Muscle of leg (tissue), 11 donors: Measurements from ENCODE around the gene ATAT1. TPM values are rescaled to one million over a fixed set of nuclear protein-coding genes. Genes with fewer than 3 reads are reported as not detected.
"Not testable (repeated sequence)": the region's sequence is repeated elsewhere in the genome, so short reads cannot be mapped to it uniquely, and the experiment has no call there.

Experiments
- DNase-seq: peaks from one replicate; pipeline ENCODE4 v3.0.0; 2013
- H3K27ac ChIP-seq: one replicate; pipeline ENCODE4 v1.5.1; 2013; ENCODE audit warnings: mild to moderate bottlenecking, low read length, control low read depth
- H3K27me3 ChIP-seq: one replicate; pipeline ENCODE4 v1.6.1; 2013; ENCODE audit warnings: low read length; ENCODE audit not compliant: control insufficient read depth, insufficient read depth
- H3K36me3 ChIP-seq: one replicate; pipeline ENCODE4 v1.6.1; 2013; ENCODE audit warnings: low read length; ENCODE audit not compliant: control insufficient read depth, insufficient read depth
- H3K4me1 ChIP-seq: one replicate; pipeline ENCODE4 v1.6.1; 2013; ENCODE audit warnings: low read length; ENCODE audit not compliant: control insufficient read depth, insufficient read depth
- H3K4me3 ChIP-seq: one replicate; pipeline ENCODE4 v1.5.1; 2013; ENCODE audit warnings: low read length, control low read depth
- H3K9me3 ChIP-seq: replicated peaks from 2 replicates; pipeline ENCODE4 v1.6.1; 2013; ENCODE audit warnings: low read depth, low read length; ENCODE audit not compliant: control insufficient read depth
- WGBS: methylation state at CpG from one replicate; pipeline ENCODE4 v1.1.5; 2013; ENCODE audit warnings: missing lambda C conversion rate; ENCODE audit not compliant: insufficient coverage; 5-methylcytosine and 5-hydroxymethylcytosine counted together
- polyA plus RNA-seq, 8 donors: library from polyadenylated mRNA; unstranded; fragments of 120-200 nt; gene quantifications; one replicate each; pipeline versions ENCODE4 v1.2.1 to v1.2.3, GENCODE V29; 2013; ENCODE audit warnings: inconsistent platforms in 1 of 8, low replicate concordance in 1 of 8; ENCODE audit not compliant: insufficient read length in 8 of 8, insufficient read depth in 1 of 8
- total RNA-seq: library from RNA; stranded (reverse); fragments of 120-200 nt; gene quantifications from one replicate; pipeline ENCODE4 v1.2.4, GENCODE V29; 2013

The ATAT1 gene
- total and polyA plus RNA-seq, 9 donors, result 5.6 to 27.4 (median 20.5) TPM

DNA sequence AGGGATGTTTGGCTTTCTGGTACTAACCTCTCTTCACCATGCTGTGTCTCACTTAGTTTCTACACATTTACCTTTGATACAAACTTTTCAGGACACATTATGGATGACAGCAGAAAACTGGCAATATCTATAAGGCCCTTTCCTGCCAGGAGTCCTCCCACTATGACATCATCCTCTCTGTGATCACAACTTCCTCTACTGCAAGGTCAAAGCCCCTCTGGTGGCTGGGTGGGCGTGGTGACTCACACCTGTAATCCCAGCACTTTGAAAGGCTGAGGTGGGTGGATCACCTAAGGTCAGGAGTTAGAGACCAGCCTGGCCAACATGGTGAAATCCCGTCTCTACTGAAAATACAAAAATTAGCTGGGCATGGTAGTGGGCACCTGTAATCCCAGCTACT is 39.6 kb downstream of the ATAT1 start:
- H3K9me3 ChIP-seq, H3K4me3 ChIP-seq, H3K27ac ChIP-seq, DNase-seq, H3K4me1 ChIP-seq, H3K27me3 ChIP-seq: not testable (repeated sequence)
- WGBS, result 88% methylated on average over 1 of the region's 2 CpGs
- H3K36me3 ChIP-seq, result peaks cover 79% of the 10 kb centered on the region

DNA sequence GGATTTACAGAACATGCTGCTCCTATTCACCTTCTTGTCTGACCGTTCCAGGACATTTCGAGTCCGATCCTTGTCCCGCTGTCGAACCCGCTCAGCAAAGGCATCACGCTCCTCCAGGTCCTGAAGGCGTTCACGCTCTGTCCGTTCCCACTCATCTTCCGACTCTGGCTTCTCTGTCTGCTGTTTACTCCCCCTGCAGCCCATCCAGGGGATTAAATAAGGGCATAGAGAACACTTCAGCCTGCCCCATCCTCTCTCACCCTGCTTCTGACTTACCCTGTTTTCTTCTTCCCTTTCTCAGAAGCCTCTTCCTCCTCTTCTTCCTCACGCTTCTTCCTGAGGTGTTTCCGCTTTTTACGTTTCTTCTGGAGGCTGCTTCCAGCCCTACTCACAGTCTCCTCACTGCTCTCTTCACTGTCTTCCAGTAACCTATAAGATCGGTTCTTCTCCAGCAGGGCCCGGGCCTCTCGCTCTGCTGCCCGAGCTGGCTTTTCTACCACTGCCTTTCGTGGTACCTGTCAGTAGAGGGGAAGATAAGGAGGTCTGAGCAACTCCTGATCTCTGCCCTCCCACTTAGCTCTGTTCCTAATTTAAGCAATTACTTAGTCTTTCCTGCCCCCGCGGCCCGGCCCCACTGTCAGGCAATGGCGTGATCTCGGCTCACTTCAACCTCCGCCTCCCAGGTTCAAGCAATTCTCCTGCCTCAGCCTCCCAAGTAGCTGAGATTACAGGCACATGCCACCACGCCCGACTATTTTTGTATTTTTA is 44.3 kb downstream of the ATAT1 start:
- H3K36me3 ChIP-seq, result peaks cover 38% of the 10 kb centered on the region
- peaks cover 10% of the 10 kb centered on the region for H3K4me1 ChIP-seq
- 78% methylated on average over 17 of the region's 27 CpGs for WGBS
- no peaks in the 10 kb centered on the region for H3K27me3 ChIP-seq
- H3K27ac ChIP-seq, result no peak overlapping the region
- DNase-seq, result no peak
- H3K9me3 ChIP-seq, result no peaks in the 10 kb centered on the region
- no peak overlapping the region for H3K4me3 ChIP-seq

DNA sequence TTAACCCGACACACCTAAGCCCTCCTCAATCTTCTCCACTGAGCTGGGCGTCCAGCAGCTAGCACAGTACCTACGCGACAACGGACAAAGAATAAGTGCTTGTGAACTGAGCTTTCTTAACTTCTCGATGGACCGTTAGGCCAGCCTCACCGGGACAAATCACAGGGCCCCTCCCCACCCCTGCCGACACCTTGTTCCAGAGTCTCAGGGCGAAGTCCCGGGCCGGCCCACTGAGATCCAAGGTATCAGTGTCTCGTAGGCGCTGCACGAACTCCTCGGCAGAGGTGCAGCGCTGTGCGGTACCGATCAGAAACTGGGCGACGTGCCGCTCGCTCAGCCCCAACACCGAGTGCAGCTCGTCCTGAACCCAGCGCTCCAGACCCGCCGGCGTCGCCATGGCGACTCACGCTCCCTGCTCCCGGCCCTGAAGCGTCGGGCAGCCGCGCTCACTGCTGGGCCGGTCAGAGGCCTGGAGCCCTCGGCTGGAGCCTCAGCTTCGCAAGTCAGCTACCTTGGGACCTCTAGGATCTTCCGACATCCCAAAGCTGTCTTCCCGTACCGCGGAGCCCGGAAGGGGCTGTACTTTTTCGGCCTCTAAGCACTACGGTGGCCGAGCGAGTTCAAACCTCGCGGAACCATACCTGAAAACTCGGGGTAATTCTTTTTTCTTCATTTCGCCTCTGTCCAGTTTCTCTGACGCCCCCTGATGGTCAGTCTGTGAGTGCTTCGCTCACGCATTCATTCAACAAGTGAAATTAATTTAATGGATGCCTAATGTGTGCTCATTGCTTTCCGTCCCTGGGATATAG is 46.0 kb downstream of the ATAT1 start, which contains the start of gene DHX16:
DHX16 (minus strand) TSS at position 562 of the 809 bp plus-strand sequence; CDS start at position 397, 165 bp downstream.
- DNase-seq, result peak; percentile 99
- Histone ChIP-seq H3K27me3 (no peaks in the 10 kb centered on the region), H3K4me3 (peak within 1 kb of the TSS; percentile 74), H3K27ac (peak within 1 kb of the TSS; percentile 48), H3K36me3 (peaks cover 47% of the 10 kb centered on the region), H3K9me3 (no peaks in the 10 kb centered on the region), H3K4me1 (peaks cover 10% of the 10 kb centered on the region)
- WGBS, result under 1% methylated on average over 45 of the region's 57 CpGs

DNA sequence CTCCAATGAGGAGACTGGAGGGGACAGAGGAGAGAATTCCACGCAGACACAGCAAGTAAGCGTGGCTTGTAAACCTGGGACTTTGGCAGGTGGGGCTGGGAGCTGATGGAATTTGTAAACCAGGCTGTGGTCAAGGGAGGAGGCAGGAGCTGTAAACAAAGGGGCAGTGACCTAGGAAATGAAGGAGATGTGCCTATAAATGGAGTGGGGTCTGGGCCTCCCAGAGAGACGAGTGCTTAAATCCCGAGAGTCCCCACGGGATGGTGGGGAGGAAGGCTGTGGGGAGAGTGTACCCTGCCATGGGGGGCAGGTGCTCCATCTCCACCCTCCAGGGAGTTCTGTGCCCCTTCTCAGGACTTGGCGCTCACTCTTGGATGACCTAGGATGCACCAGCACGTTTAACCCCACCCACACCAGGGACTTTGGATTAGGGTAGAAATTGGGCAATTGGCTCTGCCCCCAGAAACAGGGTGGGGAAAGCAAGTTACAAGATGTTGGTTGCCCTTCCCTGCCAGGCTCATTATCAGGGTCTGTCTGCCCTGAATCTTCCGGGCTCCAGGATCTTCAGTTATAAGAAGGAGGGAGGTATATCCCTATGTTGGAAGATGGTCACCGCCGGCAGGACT is 50.1 kb downstream of the ATAT1 start:
- Histone ChIP-seq H3K4me1 (peaks cover 28% of the 10 kb centered on the region), H3K9me3 (no peaks in the 10 kb centered on the region), H3K27me3 (no peaks in the 10 kb centered on the region), H3K27ac (no peak overlapping the region), H3K36me3 (peaks cover 50% of the 10 kb centered on the region), H3K4me3 (no peak overlapping the region)
- 74% methylated on average over 4 of the region's 10 CpGs for WGBS
- DNase-seq, result no peak

DNA sequence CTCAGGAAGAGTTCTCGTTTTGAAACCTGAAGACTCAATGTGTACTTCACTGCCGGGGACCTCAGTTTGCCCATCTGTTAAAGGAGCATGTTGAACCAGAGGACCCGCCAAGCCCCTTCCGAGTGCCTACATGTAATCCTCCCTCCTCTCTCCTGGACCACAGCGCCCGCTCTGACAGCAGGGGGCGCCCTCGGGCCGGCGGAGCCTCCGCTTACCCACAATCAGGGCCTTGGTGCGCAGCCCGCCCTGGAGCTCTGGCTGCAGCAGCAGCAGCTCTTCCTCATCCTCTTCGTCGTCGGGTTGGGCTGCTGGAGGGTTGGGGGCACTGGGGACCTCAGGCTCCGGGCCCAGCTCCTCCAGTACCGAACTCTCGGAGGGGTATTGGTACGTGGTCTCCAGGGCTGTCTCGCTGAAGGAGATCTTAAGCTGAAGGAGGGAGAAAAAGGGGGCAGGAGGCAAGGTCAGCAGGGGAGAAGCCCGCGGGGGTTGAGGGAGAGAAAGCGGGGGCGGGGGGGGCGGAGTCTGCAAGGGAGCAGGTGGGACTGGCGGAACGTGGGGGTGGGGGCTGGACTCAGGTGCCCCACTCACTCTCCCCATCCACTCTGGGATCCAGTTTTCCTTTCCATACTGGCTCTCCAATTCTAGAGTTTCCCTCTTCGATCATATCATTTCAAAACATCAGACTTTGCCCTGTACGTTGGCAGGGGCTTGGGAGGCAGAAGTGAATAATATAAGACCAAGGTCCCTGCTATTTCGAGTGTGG is 52.5 kb downstream of the ATAT1 start:
- Histone ChIP-seq H3K4me1 (peaks cover 45% of the 10 kb centered on the region), H3K4me3 (no peak overlapping the region), H3K36me3 (peaks cover 64% of the 10 kb centered on the region), H3K27ac (peak overlapping the region; percentile 13), H3K9me3 (no peaks in the 10 kb centered on the region), H3K27me3 (no peaks in the 10 kb centered on the region)
- WGBS, result 16% methylated on average over 6 of the region's 31 CpGs
- DNase-seq, result peak; percentile 87

DNA sequence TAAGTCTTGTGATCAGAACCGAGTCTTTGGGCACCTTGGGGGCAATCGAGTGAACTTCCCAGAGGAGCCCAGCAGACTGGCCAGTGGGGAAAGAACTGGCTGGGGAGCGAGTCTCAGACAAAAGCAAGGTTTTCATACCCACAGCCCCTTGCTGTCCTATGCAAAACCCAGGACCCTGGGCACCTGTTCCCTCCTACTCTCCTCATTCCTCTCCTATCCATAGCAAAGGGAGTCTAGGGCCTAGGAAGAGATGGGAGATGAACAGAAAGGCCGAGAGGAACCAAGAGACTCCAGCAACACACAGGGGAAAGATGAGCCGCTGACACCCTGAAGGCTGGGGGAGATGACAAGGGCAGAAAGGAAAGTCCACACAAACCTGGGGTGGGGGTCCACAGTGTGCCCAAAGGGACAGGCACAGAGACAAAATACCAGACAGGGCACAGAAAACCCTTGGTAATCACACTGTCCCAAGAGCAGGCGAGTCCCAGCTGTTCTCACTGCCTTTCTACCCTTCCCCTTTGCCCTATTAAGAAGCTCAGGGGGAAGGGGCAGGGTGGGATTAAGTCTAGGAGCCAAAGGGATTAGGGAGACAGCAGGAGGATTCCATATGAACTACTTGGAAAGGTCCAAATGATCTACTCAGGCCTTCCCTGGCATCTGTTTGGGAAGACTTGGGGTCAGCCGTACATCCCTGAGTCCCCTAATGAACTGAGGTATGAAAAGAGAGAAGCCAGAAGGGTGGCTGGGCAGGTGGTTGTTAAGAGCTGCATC is 53.3 kb downstream of the ATAT1 start:
- H3K36me3 ChIP-seq, result peaks cover 67% of the 10 kb centered on the region
- H3K27me3 ChIP-seq, result no peaks in the 10 kb centered on the region
- no peaks in the 10 kb centered on the region for H3K9me3 ChIP-seq
- peaks cover 52% of the 10 kb centered on the region for H3K4me1 ChIP-seq
- 44% methylated on average over 1 of the region's 7 CpGs for WGBS
- no peak overlapping the region for H3K4me3 ChIP-seq
- peak overlapping the region; percentile 13 for H3K27ac ChIP-seq
- DNase-seq, result no peak

DNA sequence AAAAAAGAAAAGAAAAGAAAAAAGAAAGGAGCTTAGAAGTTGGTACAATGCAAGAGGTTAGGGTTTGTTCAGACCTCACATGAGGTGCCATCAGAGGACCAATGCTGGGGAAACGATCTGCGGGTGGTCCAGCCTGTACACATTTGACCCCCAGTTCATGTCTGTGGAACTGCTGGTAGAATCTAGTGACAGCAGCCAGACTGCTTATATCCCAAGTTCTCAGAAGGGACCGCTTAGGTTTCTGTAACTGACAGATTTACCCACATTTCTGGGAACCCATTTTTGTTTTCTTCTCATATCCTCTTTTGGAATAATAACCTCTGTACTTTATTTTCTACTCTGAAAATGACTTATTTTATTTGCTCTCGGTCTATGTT is 55.1 kb downstream of the ATAT1 start:
- H3K27me3 ChIP-seq, result no peaks in the 10 kb centered on the region
- peaks cover 65% of the 10 kb centered on the region for H3K36me3 ChIP-seq
- peak overlapping the region; percentile 90 for H3K27ac ChIP-seq
- H3K9me3 ChIP-seq, result no peaks in the 10 kb centered on the region
- peaks cover 66% of the 10 kb centered on the region for H3K4me1 ChIP-seq
- peak overlapping the region; percentile 99 for H3K4me3 ChIP-seq
- no peak for DNase-seq
- WGBS, result 52% methylated on average over 3 of the region's 4 CpGs

DNA sequence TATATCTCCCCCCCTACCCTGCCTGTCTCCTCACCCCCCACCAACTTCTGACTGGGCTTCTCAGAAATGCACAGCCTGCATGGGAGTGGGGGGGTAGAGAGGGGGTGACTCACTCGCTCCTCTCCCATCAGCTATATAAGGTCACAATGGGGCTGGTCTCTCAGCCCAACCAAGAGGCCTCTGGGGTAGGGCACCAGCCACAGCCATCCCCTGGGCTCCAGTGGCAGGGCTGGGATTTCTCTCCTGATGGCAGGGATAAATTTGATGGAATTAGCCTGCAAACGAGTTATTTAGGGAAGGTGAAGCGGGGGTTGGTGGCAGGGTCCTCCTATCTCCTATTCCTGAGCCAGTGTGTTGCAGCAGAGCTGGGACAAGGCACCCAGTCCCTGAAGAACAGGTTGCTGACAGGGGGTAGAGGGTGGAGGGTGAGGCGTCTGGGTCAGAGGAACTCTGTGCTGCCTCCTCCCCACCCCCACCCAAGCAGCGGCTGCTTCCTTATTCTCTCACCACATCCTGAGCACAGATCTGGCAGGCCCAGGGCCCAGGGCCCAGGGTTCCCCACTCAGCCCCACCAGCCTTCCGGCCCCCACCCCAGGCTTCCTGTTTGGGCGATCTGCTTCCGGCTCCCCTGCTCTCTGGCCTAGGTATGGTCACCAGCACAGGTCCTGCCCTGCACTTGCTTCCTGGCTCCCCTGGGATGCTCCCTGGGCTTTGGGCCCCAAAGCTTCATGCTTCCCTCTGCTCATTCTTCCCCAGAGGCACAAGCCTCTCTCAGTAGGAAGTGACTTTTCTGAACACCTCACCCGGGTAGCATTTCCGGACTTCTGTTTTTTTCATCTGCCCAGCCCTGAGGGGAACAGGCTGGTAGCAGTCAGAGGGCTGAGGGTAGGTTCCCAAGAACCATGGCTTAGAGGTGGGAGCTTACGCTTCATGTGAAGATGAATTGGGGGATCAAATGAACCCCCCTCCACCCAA is 55.8 kb downstream of the ATAT1 start:
- DNase-seq, result peak; percentile 87
- no peaks in the 10 kb centered on the region for H3K27me3 ChIP-seq
- H3K4me1 ChIP-seq, result peaks cover 66% of the 10 kb centered on the region
- peak overlapping the region; percentile 90 for H3K27ac ChIP-seq
- H3K36me3 ChIP-seq, result peaks cover 58% of the 10 kb centered on the region
- WGBS, result 10% methylated on average over 6 of the region's 11 CpGs
- H3K4me3 ChIP-seq, result peak overlapping the region; percentile 99
- H3K9me3 ChIP-seq, result no peaks in the 10 kb centered on the region
